Activated B cell treated with CpG ODN at 0.5 μM for 24 hours (primary cell): ENCODE results near the gene TAGLN2. TPM values are rescaled to one million over a fixed set of nuclear protein-coding genes. Genes with fewer than 3 reads are reported as not detected.

Source experiments
- ATAC-seq: fragments of 200-7000 bp; cut with Tn5 transposase; one replicate; pipeline ENCODE4 v1.10.0; 2021; ENCODE audit warnings: low read depth, mild to moderate bottlenecking, moderate library complexity
- CTCF ChIA-PET: fragments of 350-600 bp; sonication (Branson Sonifier 250); formaldehyde crosslinking; loops from one replicate; lab custom pipeline; 2021; ENCODE audit warnings: antibody characterized with exemption; lab: Charles Lee
- POLR2A ChIA-PET: fragments of 350-600 bp; sonication (Branson Sonifier 250); formaldehyde crosslinking; loops from one replicate; lab custom pipeline; 2021; ENCODE audit warnings: antibody characterized with exemption; lab: Charles Lee
- DNase-seq: peaks from one replicate; pipeline ENCODE4 v3.0.0; 2022
- H3K27ac Mint-ChIP-seq: one replicate; pipeline ENCODE4 v1.8.0; 2020; ENCODE audit warnings: mixed read lengths
- H3K27me3 Mint-ChIP-seq: one replicate; pipeline ENCODE4 v1.8.0; 2021; ENCODE audit warnings: mixed read lengths
- H3K36me3 Mint-ChIP-seq: one replicate; pipeline ENCODE4 v1.8.0; 2021; ENCODE audit warnings: low read depth, mixed read lengths
- H3K4me1 Mint-ChIP-seq: one replicate; pipeline ENCODE4 v1.8.0; 2021; ENCODE audit warnings: mixed read lengths
- H3K4me3 Mint-ChIP-seq: one replicate; pipeline ENCODE4 v1.8.0; 2020; ENCODE audit warnings: mild to moderate bottlenecking, mixed read lengths
- H3K9me3 Mint-ChIP-seq: one replicate; pipeline ENCODE4 v1.8.0; 2020; ENCODE audit warnings: mixed read lengths
- intact Hi-C: fragments of 100-400 bp; cut with micrococcal nuclease; formaldehyde crosslinking; loops from one replicate; pipeline ENCODE4 v1.15.1; 2024
- total RNA-seq: library from RNA; stranded (reverse); gene quantifications from 2 replicates; pipeline ENCODE4 v1.2.3, GENCODE V29; 2022
- TF ChIP-seq, protein P1 (sequence below): fragments of 200-600 bp; IDR thresholded peaks from one replicate; pipeline ENCODE4 v1.8.0; 2022; ENCODE audit warnings: antibody characterized with exemption, mild to moderate bottlenecking

Gene TAGLN2
- total RNA-seq, 1 donor from 2014 or later: 327 TPM

DNA sequence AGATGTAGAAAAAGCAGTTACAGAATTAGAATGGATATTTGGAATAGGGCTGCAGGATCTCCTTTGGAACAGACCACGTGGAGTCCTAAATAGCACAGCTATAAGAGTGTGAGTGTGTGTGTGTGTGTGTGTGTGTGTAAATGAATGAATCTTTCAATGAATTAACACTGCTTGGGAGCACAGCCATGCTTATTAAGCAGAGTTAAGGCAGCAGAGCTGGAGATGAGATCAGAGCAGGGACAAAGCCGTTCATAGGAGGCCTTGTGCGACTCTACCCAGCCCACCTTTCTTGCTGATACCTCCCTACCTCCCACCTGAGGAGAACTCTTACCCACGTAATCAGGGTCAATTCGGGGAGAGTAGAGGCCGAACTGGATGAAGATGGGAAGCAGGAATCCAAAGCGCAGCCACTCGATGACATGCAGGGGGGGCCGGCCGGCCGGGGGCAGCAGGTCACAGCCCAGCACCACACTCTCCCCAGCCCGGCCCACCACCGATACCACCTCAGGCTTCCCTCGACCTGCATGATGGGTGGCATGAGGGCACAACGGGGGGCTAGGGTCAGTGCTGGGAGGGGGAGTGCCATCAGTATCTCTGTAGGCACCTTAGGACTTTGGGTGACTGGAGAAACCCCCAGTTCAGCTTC lies 17.4 kb upstream of the TAGLN2 start:
- CTCF ChIA-PET: no interaction called here
- Mint-ChIP-seq H3K27me3 (peaks cover 34% of the 10 kb centered on the region), H3K9me3 (no peaks in the 10 kb centered on the region), H3K4me3 (no peak overlapping the region), H3K4me1 (peaks cover 31% of the 10 kb centered on the region), H3K36me3 (no peaks in the 10 kb centered on the region), H3K27ac (no peak overlapping the region)
- TF ChIP-seq, protein P1, sequence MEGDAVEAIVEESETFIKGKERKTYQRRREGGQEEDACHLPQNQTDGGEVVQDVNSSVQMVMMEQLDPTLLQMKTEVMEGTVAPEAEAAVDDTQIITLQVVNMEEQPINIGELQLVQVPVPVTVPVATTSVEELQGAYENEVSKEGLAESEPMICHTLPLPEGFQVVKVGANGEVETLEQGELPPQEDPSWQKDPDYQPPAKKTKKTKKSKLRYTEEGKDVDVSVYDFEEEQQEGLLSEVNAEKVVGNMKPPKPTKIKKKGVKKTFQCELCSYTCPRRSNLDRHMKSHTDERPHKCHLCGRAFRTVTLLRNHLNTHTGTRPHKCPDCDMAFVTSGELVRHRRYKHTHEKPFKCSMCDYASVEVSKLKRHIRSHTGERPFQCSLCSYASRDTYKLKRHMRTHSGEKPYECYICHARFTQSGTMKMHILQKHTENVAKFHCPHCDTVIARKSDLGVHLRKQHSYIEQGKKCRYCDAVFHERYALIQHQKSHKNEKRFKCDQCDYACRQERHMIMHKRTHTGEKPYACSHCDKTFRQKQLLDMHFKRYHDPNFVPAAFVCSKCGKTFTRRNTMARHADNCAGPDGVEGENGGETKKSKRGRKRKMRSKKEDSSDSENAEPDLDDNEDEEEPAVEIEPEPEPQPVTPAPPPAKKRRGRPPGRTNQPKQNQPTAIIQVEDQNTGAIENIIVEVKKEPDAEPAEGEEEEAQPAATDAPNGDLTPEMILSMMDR: no peak
- DNase-seq: no peak
- intact Hi-C loops: no loop called here
- ATAC-seq: no peak
- POLR2A ChIA-PET: no interaction called here

DNA sequence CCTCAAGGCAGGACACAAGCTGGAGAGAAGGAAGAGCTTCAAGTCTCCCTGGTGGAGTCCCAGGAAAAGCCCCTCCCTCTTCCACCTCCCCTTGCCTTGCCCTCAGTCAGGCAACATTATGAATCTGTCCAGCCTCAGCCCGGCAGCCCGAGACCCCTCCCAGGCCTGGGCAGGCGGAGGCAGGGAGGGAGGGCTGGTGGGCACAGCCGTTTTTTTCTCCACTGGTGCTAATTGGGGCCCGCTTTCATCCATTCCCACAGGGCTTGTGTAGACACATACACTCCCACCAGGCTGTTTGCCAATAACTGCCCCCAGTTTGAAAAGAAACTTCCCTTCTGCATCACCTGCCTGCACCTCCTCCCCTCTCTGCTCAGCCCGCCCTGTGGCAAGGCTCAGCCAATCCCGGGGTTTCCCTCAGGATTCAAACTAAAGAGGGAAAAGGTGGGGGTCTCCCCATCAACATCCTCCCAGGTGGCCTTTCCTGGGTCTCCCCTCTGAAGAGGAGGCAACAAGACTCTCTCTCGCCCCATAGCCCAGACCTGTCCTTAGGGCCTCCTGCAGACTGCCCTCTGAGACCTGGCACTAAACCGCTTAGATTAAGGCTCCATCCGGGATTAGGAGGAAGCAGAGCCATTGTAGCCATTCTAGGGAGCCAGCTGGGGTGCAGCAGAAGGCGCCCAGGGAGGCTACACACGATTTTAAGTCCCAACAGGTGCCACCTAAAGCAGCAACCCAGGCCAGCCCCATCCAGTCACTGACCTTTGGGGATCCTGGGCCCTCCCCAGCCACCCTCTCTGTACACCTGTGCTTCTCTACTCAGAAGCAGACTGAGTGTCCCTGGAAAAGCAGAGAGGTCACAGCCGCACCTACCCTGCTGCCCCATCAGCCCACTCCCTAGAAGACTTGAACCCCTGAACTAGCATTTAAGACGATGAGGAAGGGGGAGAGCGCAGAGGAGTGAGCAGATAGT lies 16.6 kb upstream of the TAGLN2 start:
- intact Hi-C loops: no loop called here
- POLR2A ChIA-PET: no interaction called here
- TF ChIP-seq, protein P1: no peak
- Mint-ChIP-seq H3K27me3 (peaks cover 34% of the 10 kb centered on the region), H3K4me3 (no peak overlapping the region), H3K27ac (no peak overlapping the region), H3K9me3 (no peaks in the 10 kb centered on the region), H3K4me1 (peaks cover 40% of the 10 kb centered on the region), H3K36me3 (no peaks in the 10 kb centered on the region)
- CTCF ChIA-PET: interaction anchor here (7.6 kb wide), 1 partner anchor 64 kb away, joined by 76 read pairs; no protein-coding TSS in a partner anchor
- ATAC-seq (no peak), DNase-seq (no peak)

DNA sequence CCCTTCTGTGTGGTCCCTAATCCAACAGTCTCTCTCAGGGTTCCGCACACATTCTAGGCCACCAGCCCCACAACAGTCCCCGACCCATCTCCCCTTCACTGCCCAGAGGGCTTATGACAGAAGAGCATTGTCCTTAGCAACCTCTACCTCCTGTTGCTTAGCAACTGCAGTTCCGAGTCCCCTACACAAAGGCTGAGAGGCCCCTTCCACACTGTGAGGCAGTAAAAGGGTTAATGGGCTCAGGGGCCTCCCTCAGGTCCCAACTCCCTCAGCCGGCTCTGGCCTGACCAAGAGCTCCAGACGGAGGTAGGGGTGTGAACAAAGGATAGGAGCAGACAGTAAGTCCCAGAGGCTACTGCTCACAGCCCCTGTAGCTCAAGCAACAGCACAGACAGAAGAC lies 15.8 kb upstream of the TAGLN2 start:
- Mint-ChIP-seq H3K36me3 (no peaks in the 10 kb centered on the region), H3K27me3 (peaks cover 29% of the 10 kb centered on the region), H3K27ac (no peak overlapping the region), H3K9me3 (no peaks in the 10 kb centered on the region), H3K4me1 (peaks cover 47% of the 10 kb centered on the region), H3K4me3 (no peak overlapping the region)
- ChIA-PET POLR2A (no interaction called here), CTCF (interaction anchor here (7.6 kb wide), 1 partner anchor 65 kb away, joined by 76 read pairs; no protein-coding TSS in a partner anchor)
- DNase-seq (no peak), ATAC-seq (no peak)
- TF ChIP-seq, protein P1: no peak
- intact Hi-C loops: no loop called here

DNA sequence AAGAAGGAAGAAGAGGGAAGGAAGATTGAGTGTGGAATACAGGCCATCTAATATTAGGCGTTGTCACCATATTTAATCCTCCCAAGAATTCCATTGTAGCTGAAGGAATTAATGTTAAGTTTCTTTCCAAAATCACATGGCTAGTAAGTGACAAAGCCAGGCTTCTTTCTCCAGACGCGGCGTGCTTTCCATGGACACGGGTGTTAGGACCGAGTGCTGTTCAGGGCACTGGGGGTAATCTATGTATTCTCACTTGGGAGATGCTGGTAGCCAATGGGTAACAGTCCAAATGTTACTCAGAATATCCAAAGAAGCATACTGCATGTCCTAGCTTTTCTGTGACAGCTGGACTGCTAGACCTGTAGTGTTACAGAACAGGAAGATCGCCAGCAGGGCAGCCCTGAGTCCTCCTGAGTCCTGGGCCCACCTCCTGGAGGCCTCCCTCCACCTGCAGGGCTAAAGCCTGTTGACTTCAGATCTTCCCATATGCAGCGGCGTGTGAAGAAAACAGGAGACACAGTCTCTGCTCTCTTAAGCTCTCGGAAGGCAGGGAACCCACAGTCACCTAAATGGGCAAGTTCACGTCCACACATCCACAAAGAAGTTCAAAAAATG lies 14.8 kb upstream of the TAGLN2 start:
- peaks cover 24% of the 10 kb centered on the region for H3K27me3 Mint-ChIP-seq
- ChIA-PET POLR2A (no interaction called here), CTCF (interaction anchor here (0.6 to 7.6 kb wide), 4 partner anchors 50 to 279 kb away, joined by 3 to 76 read pairs (median 4); no protein-coding TSS in a partner anchor)
- no peak overlapping the region for H3K27ac Mint-ChIP-seq
- H3K4me1 Mint-ChIP-seq: peaks cover 50% of the 10 kb centered on the region
- H3K9me3 Mint-ChIP-seq: no peaks in the 10 kb centered on the region
- TF ChIP-seq, protein P1: no peak
- no peak for DNase-seq
- intact Hi-C loops: no loop called here
- no peak overlapping the region for H3K4me3 Mint-ChIP-seq
- no peak for ATAC-seq
- no peaks in the 10 kb centered on the region for H3K36me3 Mint-ChIP-seq
